Measurements from ENCODE around the gene C1orf216.

GRCh38 chr1:35691080-35691479 is 27.6 kb downstream of the C1orf216 start:
- TF ChIP-seq POLR2AphosphoS5 (IDR thresholded peaks at IDR 0.05; ENCODE audit: borderline replicate concordance, low read depth, low read length) = 0 out of 2 replicates have a peak, but pooled peaks have one; percentile 25
- no peak for TF ChIP-seq EZH2 (IDR thresholded peaks at IDR 0.05)
- peak; percentile 53 for TF ChIP-seq FOXP2 (optimal IDR thresholded peaks at IDR 0.05; ENCODE audit: control extremely low read depth, extremely low read length, insufficient read depth)
